TTC549 (cell line): ENCODE measurements around the gene SP100.

Experiments used
- FAIRE-seq: peaks from 2 replicates; lab custom pipeline; 2012; peaks lifted over from hg19 to GRCh38; lab: Jason Lieb, UNC

The SP100 gene

GRCh38 chr2:230552181-230552580 is 136.2 kb downstream of the SP100 start:
- no peak for FAIRE-seq

DNA sequence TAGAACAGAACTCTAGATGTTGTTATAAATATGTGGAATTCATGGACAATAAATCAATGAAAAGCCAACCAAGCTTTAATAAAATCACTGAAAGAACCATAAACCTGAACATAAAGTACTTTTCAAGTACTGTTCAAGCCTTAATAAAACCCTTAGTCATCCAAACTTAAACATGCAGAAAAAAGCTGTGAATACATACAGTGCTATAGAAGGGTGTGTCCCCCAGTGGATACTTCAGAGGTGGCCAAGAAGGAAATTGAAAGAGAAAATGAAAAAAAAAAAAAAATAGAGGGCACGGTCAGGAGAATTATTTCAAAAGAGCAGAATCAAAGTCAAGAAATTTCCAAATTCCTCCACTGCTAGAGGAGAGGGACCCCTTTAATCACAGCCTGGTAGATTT is 141.1 kb downstream of the SP100 start:
- no peak for FAIRE-seq

DNA sequence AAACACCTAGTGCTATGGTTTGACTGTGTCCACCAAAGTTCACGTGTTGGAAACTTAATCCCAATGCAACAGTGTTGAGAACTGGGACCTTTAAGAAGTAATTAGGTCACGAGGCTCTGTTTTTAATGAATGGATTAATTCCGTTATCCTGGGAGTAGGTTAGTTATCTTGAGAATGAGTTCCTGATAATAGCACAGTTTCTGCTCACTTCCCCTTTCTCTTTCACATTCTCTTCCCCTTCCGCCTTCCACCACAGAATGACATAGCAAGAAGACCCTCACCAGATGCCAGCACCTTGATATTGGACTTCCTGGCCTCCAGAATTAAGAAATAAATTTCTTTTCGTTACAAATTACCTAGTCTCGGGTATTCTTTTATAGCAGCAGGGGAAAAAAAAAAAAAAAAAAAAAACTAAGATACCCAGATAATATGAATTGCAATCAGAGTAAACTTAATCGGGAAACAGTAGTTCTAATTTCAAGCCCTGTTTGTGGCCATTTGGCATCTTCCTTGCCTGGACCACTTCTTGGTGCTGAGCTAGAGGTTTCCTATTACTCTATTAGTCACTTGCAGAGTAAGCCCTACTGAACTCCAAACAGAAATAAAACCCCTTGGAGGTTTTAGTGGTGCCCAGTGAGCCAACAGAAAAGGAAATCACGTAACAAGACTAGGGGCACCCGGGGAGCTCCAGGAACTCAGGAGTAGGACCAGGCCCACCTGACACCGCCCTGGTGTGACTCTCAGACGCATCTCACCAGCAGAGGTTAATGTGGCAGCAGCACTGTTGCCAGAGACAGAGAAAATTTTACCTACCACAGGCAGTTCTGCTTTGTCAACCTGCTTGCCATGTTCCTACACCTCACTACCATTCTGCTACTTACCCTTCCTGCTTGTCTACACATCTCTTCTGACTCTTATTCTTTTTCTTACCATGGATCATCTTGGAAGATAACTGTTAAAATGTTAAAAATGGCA is 149.1 kb downstream of the SP100 start:
- FAIRE-seq = no peak

- no peak for FAIRE-seq
These were observed 153.3 kb downstream of the SP100 start for GRCh38 chr2:230569298-230569697.

GRCh38 chr2:230570987-230571386 is 155.0 kb downstream of the SP100 start:
- FAIRE-seq = no peak

- FAIRE-seq = no peak
These were observed 159.8 kb downstream of the SP100 start for GRCh38 chr2:230575642-230576324.

DNA sequence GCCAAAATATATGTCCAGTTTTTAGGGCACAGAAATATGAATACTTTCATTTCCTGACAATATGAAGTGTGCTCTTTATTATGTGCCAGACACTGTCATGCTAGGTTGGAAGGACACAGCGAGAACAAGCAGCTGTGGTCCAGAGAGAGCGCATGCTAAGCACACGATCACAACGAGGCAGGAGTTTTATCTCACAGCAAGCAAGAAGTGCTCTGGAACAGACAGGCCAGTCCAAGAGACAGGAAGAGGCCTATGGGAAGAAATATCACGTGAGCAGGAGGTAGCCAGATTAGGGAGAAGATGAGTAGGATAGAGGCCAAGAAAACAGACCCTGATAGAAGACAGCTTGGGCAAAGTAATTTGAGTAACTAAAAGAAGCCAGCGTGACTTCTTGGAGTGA is 161.1 kb downstream of the SP100 start:
- no peak for FAIRE-seq

DNA sequence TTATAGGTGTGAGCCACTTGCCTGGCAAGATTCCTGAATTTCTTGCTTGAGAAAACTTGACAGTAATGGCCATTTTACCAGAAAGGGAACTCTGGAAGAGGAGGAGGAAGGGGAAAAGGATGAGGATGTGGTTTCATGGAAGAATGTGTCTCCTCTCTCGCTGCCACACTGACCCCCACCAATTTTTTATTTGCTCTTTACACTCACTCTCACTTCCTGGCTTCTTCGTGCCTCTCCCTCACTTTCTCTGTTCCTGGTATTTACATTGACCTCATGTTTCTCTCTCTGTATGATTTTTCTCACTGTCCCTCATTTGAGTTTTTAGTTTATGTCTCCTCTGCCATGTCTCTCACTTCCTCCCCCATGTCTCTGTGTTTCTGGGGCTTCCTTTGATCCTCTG is 162.1 kb downstream of the SP100 start:
- FAIRE-seq = no peak

- FAIRE-seq = no peak
These were observed 166.9 kb downstream of the SP100 start for GRCh38 chr2:230582851-230583283.

- no peak for FAIRE-seq
These were observed 167.6 kb downstream of the SP100 start for GRCh38 chr2:230583581-230583980.

- no peak for FAIRE-seq
These were observed 170.5 kb downstream of the SP100 start for GRCh38 chr2:230586328-230586982.

GRCh38 chr2:230589025-230589424 is 173.0 kb downstream of the SP100 start:
- FAIRE-seq = no peak

DNA sequence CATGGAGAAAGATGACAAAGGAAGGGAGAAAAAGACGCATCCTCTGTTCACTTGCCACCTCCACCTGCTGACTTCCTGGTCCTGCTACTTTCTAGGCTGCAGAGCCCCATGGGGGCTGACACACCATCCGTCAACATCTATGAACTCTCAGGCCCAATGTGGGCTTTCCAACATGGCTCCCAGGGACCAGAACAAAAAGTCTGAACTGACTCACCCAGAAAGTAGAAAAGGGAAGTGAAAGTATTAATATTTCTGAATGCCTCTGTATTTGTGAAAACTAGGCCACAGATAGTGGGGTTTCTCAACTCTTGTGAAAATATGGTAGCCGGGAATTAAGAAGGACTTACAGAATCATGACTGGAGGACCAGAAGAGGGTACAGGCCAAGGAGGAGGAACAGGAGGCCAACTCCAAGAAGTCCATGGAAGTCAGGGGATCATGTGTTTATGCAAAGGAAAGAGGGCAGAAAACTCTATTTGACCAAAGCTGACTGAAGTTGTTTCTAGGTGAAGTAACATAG is 173.6 kb downstream of the SP100 start:
- FAIRE-seq = no peak

- FAIRE-seq = no peak
These were observed 174.3 kb downstream of the SP100 start for GRCh38 chr2:230590333-230590732.

GRCh38 chr2:230591850-230592249 is 175.8 kb downstream of the SP100 start:
- FAIRE-seq = no peak

GRCh38 chr2:230592775-230593174 is 176.8 kb downstream of the SP100 start:
- FAIRE-seq = no peak
